ENCODE measurements around the gene MYO18B.

- no peak for TF ChIP-seq CTCF (IDR thresholded peaks at IDR 0.05; ENCODE audit: insufficient read depth, low read length, poor library complexity, severe bottlenecking)
- no peak for TF ChIP-seq EZH2phosphoT487 (conservative IDR thresholded peaks at IDR 0.05; ENCODE audit: low read length)
These were observed 9.2 kb downstream of the MYO18B start for GRCh38 chr22:25751174-25751581.

Measured in SU-DHL-6 (cell line).